Mucosa of stomach (tissue), 1 donor: ENCODE data around the gene ANO1.

Experiments used
- H3K27me3 ChIP-seq: one replicate; pipeline ENCODE4 v1.7.0; 2013; ENCODE audit warnings: mild to moderate bottlenecking, low read length; ENCODE audit not compliant: control insufficient read depth, insufficient read depth
- H3K36me3 ChIP-seq: one replicate; pipeline ENCODE4 v1.7.0; 2013; ENCODE audit warnings: low read length; ENCODE audit not compliant: control insufficient read depth, insufficient read depth
- H3K4me1 ChIP-seq: one replicate; pipeline ENCODE4 v1.7.0; 2013; ENCODE audit warnings: mild to moderate bottlenecking, low read length; ENCODE audit not compliant: control insufficient read depth, insufficient read depth
- H3K4me3 ChIP-seq: one replicate; pipeline ENCODE4 v1.7.0; 2013; ENCODE audit warnings: low read length
- H3K9ac ChIP-seq: one replicate; pipeline ENCODE4 v1.7.0; 2013; ENCODE audit warnings: mild to moderate bottlenecking, low read length, moderate library complexity
- H3K9me3 ChIP-seq: one replicate; pipeline ENCODE4 v1.7.0; 2013; ENCODE audit warnings: mild to moderate bottlenecking, low read length, moderate library complexity; ENCODE audit not compliant: control insufficient read depth
- donor health status: Pancreatic carcinoma.

The ANO1 gene

GRCh38 chr11:70077411-70078094 lies 564 bp upstream of the ANO1 start:
- H3K4me3 ChIP-seq: no peak overlapping the region
- H3K9ac ChIP-seq: peak overlapping the region; percentile 24

GRCh38 chr11:70078781-70079616 lies 882 bp downstream of the ANO1 start:
- Histone ChIP-seq H3K9ac (peak overlapping the region; percentile 64), H3K27me3 (peaks cover 9% of the 10 kb centered on the region), H3K36me3 (no peaks in the 10 kb centered on the region), H3K4me1 (peaks cover 47% of the 10 kb centered on the region), H3K9me3 (no peaks in the 10 kb centered on the region), H3K4me3 (peak overlapping the region; percentile 34)

More at GRCh38 chr11:70077411-70078094, 564 bp upstream of the ANO1 start:
- Histone ChIP-seq H3K27me3 (peaks cover 9% of the 10 kb centered on the region), H3K36me3 (no peaks in the 10 kb centered on the region), H3K4me1 (peaks cover 40% of the 10 kb centered on the region), H3K9me3 (no peaks in the 10 kb centered on the region)

GRCh38 chr11:70079691-70080090 lies 1.6 kb downstream of the ANO1 start:
- peaks cover 47% of the 10 kb centered on the region for H3K4me1 ChIP-seq
- no peaks in the 10 kb centered on the region for H3K36me3 ChIP-seq
- peaks cover 9% of the 10 kb centered on the region for H3K27me3 ChIP-seq
- no peak overlapping the region for H3K9ac ChIP-seq
- H3K4me3 ChIP-seq: no peak overlapping the region
- no peaks in the 10 kb centered on the region for H3K9me3 ChIP-seq

- H3K27me3 ChIP-seq: peaks cover 9% of the 10 kb centered on the region
- no peak overlapping the region for H3K9ac ChIP-seq
- H3K4me3 ChIP-seq: no peak overlapping the region
- no peaks in the 10 kb centered on the region for H3K36me3 ChIP-seq
- peaks cover 52% of the 10 kb centered on the region for H3K4me1 ChIP-seq
- H3K9me3 ChIP-seq: no peaks in the 10 kb centered on the region
Observed at GRCh38 chr11:70080763-70081162, 2.6 kb downstream of the ANO1 start.

- H3K9me3 ChIP-seq: no peaks in the 10 kb centered on the region
- peaks cover 49% of the 10 kb centered on the region for H3K4me1 ChIP-seq
- H3K36me3 ChIP-seq: no peaks in the 10 kb centered on the region
- H3K4me3 ChIP-seq: no peak overlapping the region
- H3K9ac ChIP-seq: no peak overlapping the region
- H3K27me3 ChIP-seq: peaks cover 6% of the 10 kb centered on the region
Observed at GRCh38 chr11:70082829-70083228, 4.7 kb downstream of the ANO1 start.

GRCh38 chr11:70084046-70084984 lies 6.2 kb downstream of the ANO1 start:
- no peaks in the 10 kb centered on the region for H3K9me3 ChIP-seq
- no peak overlapping the region for H3K9ac ChIP-seq
- peaks cover under 1% of the 10 kb centered on the region for H3K27me3 ChIP-seq
- H3K4me1 ChIP-seq: peaks cover 42% of the 10 kb centered on the region
- H3K4me3 ChIP-seq: no peak overlapping the region
- H3K36me3 ChIP-seq: no peaks in the 10 kb centered on the region

GRCh38 chr11:70085815-70086769 lies 8.0 kb downstream of the ANO1 start:
- no peak overlapping the region for H3K9ac ChIP-seq
- H3K9me3 ChIP-seq: no peaks in the 10 kb centered on the region
- H3K4me1 ChIP-seq: peaks cover 25% of the 10 kb centered on the region
- no peaks in the 10 kb centered on the region for H3K36me3 ChIP-seq
- no peak overlapping the region for H3K4me3 ChIP-seq
- no peaks in the 10 kb centered on the region for H3K27me3 ChIP-seq

GRCh38 chr11:70087446-70088167 lies 9.5 kb downstream of the ANO1 start:
- Histone ChIP-seq H3K9me3 (no peaks in the 10 kb centered on the region), H3K9ac (no peak overlapping the region), H3K36me3 (no peaks in the 10 kb centered on the region), H3K27me3 (no peaks in the 10 kb centered on the region), H3K4me1 (peaks cover 12% of the 10 kb centered on the region), H3K4me3 (no peak overlapping the region)

- Histone ChIP-seq H3K9ac (no peak overlapping the region), H3K27me3 (no peaks in the 10 kb centered on the region), H3K36me3 (no peaks in the 10 kb centered on the region), H3K9me3 (no peaks in the 10 kb centered on the region), H3K4me3 (no peak overlapping the region), H3K4me1 (peaks cover 5% of the 10 kb centered on the region)
Observed at GRCh38 chr11:70088735-70089250, 10.7 kb downstream of the ANO1 start.

GRCh38 chr11:70089631-70090030 lies 11.5 kb downstream of the ANO1 start:
- Histone ChIP-seq H3K9me3 (no peaks in the 10 kb centered on the region), H3K36me3 (no peaks in the 10 kb centered on the region), H3K9ac (no peak overlapping the region), H3K4me3 (no peak overlapping the region), H3K4me1 (peaks cover 5% of the 10 kb centered on the region), H3K27me3 (no peaks in the 10 kb centered on the region)
